GM18507 (cell line): ENCODE data around the gene CRX.
"Not testable (repeated sequence)": the region's sequence is repeated elsewhere in the genome, so short reads cannot be mapped to it uniquely, and the experiment has no call there.

Source experiments
- DNase-seq: peaks from one replicate; pipeline ENCODE4 v3.0.0; 2011; ENCODE audit warnings: low read depth; ENCODE audit not compliant: insufficient read length; ENCODE audit errors: extremely low spot score
- FAIRE-seq: peaks from 2 replicates; lab custom pipeline; 2011; peaks lifted over from hg19 to GRCh38; lab: Jason Lieb, UNC

The CRX gene

GRCh38 chr19:47821460-47822020 is at the start of gene CRX:
Gene CRX (plus strand): TSS chr19:47821937. CDS start chr19:47834444, 12,507 bp downstream.
- DNase-seq (no peak), FAIRE-seq (no peak)

- FAIRE-seq = no peak
- no peak for DNase-seq
Observed at GRCh38 chr19:47776568-47776967, 45.2 kb upstream of the CRX start.

- FAIRE-seq = not testable (repeated sequence)
Observed at GRCh38 chr19:47777245-47778048, 44.3 kb upstream of the CRX start.

GRCh38 chr19:47778049-47778953 is 43.4 kb upstream of the CRX start, which contains the start of gene SELENOW:
Gene SELENOW (plus strand): TSS chr19:47778703. CDS start chr19:47778786, 83 bp downstream.
- DNase-seq = peak; percentile 93
- FAIRE-seq = peak; percentile 86

More at GRCh38 chr19:47777245-47778048, 44.3 kb upstream of the CRX start:
- DNase-seq = not testable (repeated sequence)

GRCh38 chr19:47778954-47779351 is 42.8 kb upstream of the CRX start:
- DNase-seq = no peak
- FAIRE-seq = no peak

GRCh38 chr19:47779524-47780214 is 42.1 kb upstream of the CRX start:
- DNase-seq (no peak), FAIRE-seq (no peak)

GRCh38 chr19:47780215-47780551 is 41.6 kb upstream of the CRX start:
- DNase-seq (no peak), FAIRE-seq (no peak)

- no peak for DNase-seq
- no peak for FAIRE-seq
Observed at GRCh38 chr19:47781590-47782262, 40.0 kb upstream of the CRX start.

GRCh38 chr19:47786566-47786965 is 35.2 kb upstream of the CRX start:
- FAIRE-seq = no peak
- DNase-seq = no peak

- FAIRE-seq, DNase-seq: not testable (repeated sequence)
Observed at GRCh38 chr19:47787307-47787706, 34.4 kb upstream of the CRX start.

- FAIRE-seq, DNase-seq: not testable (repeated sequence)
Observed at GRCh38 chr19:47789811-47790210, 31.9 kb upstream of the CRX start.

- DNase-seq (peak; percentile 54), FAIRE-seq (peak; percentile 38)
Observed at GRCh38 chr19:47790398-47790814, 31.3 kb upstream of the CRX start.

- FAIRE-seq (no peak), DNase-seq (no peak)
Observed at GRCh38 chr19:47792616-47793015, 29.1 kb upstream of the CRX start.

- DNase-seq (no peak), FAIRE-seq (no peak)
Observed at GRCh38 chr19:47794526-47794925, 27.2 kb upstream of the CRX start.

GRCh38 chr19:47796785-47797184 is 25.0 kb upstream of the CRX start:
- no peak for DNase-seq
- no peak for FAIRE-seq

GRCh38 chr19:47797996-47798903 is 23.5 kb upstream of the CRX start:
- FAIRE-seq = no peak

GRCh38 chr19:47798904-47799266 is 22.9 kb upstream of the CRX start:
- FAIRE-seq (no peak), DNase-seq (no peak)

More at GRCh38 chr19:47797996-47798903, 23.5 kb upstream of the CRX start:
- no peak for DNase-seq

GRCh38 chr19:47801270-47801669 is 20.5 kb upstream of the CRX start:
- DNase-seq = no peak
- FAIRE-seq = no peak
